SU-DHL-6 (cell line): ENCODE measurements around the gene CREB5.

Experiments used
- EZH2phosphoT487 ChIP-seq: fragments of 200-600 bp; sonication (generic), shearing (Covaris generic); conservative IDR thresholded peaks from 2 replicates; pipeline ENCODE4 v1.6.1; 2018; ENCODE audit warnings: mild to moderate bottlenecking, antibody characterized with exemption, low read length, moderate library complexity, mixed read lengths
- TF ChIP-seq, protein P1 (sequence below): fragments of 200-600 bp; sonication (generic); IDR thresholded peaks from one replicate; pipeline ENCODE4 v1.5.1; 2017; ENCODE audit warnings: antibody characterized with exemption, mild to moderate bottlenecking, low read length, moderate library complexity; ENCODE audit not compliant: insufficient read depth, poor library complexity, severe bottlenecking

DNA sequence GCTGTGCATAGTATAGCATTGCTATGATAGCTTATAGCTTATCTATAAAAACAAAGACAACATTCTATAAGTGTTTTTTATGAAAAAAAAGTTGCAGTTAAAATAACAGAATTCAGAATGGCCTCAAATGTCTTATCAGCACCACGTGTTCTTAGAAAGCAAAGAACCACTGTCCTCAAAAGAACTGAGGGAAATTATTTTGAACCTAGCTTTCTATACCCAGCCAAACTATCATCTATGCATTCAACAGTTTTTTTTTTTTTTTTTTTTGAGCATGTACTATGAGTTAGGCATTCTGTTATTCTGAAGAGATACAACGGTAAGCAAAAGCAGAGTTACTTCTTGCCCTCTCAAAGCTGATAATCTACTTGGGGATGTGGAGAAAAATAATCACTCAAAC, 247.8 kb downstream of the CREB5 start:
- TF ChIP-seq, protein P1, sequence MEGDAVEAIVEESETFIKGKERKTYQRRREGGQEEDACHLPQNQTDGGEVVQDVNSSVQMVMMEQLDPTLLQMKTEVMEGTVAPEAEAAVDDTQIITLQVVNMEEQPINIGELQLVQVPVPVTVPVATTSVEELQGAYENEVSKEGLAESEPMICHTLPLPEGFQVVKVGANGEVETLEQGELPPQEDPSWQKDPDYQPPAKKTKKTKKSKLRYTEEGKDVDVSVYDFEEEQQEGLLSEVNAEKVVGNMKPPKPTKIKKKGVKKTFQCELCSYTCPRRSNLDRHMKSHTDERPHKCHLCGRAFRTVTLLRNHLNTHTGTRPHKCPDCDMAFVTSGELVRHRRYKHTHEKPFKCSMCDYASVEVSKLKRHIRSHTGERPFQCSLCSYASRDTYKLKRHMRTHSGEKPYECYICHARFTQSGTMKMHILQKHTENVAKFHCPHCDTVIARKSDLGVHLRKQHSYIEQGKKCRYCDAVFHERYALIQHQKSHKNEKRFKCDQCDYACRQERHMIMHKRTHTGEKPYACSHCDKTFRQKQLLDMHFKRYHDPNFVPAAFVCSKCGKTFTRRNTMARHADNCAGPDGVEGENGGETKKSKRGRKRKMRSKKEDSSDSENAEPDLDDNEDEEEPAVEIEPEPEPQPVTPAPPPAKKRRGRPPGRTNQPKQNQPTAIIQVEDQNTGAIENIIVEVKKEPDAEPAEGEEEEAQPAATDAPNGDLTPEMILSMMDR, result no peak
- no peak for TF ChIP-seq EZH2phosphoT487
